ENCODE measurements around the gene RASSF6. TPM values are rescaled to one million over a fixed set of nuclear protein-coding genes. Genes with fewer than 3 reads are reported as not detected.

Gene RASSF6
- polyA plus RNA-seq, 1 of the 3 experiments (the other 2 are of a cell fraction): not detected

GRCh38 chr4:73538162-73538561 lies 82.1 kb downstream of the RASSF6 start:
- H3K27ac ChIP-seq (ENCODE audit: low read depth in 2 of 2, low read length in 1 of 2): no peak overlapping the region
- H2AFZ ChIP-seq (ENCODE audit: low read depth): no peak overlapping the region
- DNase-seq: no peak
- H3K27me3 ChIP-seq (ENCODE audit: insufficient read depth): peaks cover 15% of the 10 kb centered on the region
- H3K9me3 ChIP-seq: no peaks in the 10 kb centered on the region
- ChIA-PET CTCF (interaction anchor here (1.2 kb wide), 1 partner anchor 36 kb away, joined by 3 read pairs; no protein-coding TSS in a partner anchor), POLR2A (no interaction called here)
- no peak overlapping the region for H3K4me3 ChIP-seq (ENCODE audit: low read depth in 2 of 2, low read length in 1 of 2)
- no peak overlapping the region for H3K4me2 ChIP-seq
- no peak overlapping the region for H3K9ac ChIP-seq
- no peaks in the 10 kb centered on the region for H3K9me2 ChIP-seq
- 9% methylated on average over 2 of the region's 2 CpGs for WGBS (ENCODE audit: low lambda C conversion rate)
- no peaks in the 10 kb centered on the region for H4K20me1 ChIP-seq (ENCODE audit: insufficient read depth)
- no peak for TF ChIP-seq GATA2 (CRISPR knock-in tag; IDR thresholded peaks at IDR 0.05)
- no peaks in the 10 kb centered on the region for H3K4me1 ChIP-seq (ENCODE audit: control insufficient read depth in 1 of 2, insufficient read depth in 2 of 2, low read depth in 1 of 2, low read length in 1 of 2)
- no peaks in the 10 kb centered on the region for H3K79me2 ChIP-seq (ENCODE audit: insufficient read depth)
- no peaks in the 10 kb centered on the region for H3K36me3 ChIP-seq (replicated peaks in 1 of 2; ENCODE audit: control insufficient read depth in 1 of 2, insufficient read depth in 2 of 2, low read length in 1 of 2)
- no peaks in the 10 kb centered on the region for H3F3A ChIP-seq (replicated peaks; ENCODE audit: insufficient read depth)

- TF ChIP-seq, protein P1, sequence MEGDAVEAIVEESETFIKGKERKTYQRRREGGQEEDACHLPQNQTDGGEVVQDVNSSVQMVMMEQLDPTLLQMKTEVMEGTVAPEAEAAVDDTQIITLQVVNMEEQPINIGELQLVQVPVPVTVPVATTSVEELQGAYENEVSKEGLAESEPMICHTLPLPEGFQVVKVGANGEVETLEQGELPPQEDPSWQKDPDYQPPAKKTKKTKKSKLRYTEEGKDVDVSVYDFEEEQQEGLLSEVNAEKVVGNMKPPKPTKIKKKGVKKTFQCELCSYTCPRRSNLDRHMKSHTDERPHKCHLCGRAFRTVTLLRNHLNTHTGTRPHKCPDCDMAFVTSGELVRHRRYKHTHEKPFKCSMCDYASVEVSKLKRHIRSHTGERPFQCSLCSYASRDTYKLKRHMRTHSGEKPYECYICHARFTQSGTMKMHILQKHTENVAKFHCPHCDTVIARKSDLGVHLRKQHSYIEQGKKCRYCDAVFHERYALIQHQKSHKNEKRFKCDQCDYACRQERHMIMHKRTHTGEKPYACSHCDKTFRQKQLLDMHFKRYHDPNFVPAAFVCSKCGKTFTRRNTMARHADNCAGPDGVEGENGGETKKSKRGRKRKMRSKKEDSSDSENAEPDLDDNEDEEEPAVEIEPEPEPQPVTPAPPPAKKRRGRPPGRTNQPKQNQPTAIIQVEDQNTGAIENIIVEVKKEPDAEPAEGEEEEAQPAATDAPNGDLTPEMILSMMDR (IDR thresholded peaks at IDR 0.05): no peak
- no peaks in the 10 kb centered on the region for H3F3A ChIP-seq (replicated peaks; ENCODE audit: insufficient read depth)
- H3K79me2 ChIP-seq (ENCODE audit: insufficient read depth): no peaks in the 10 kb centered on the region
- DNase-seq: no peak
- ChIA-PET POLR2A (no interaction called here), CTCF (no interaction called here)
- 4% methylated on average over 2 of the region's 2 CpGs for WGBS (ENCODE audit: low lambda C conversion rate)
- no peaks in the 10 kb centered on the region for H4K20me1 ChIP-seq (ENCODE audit: insufficient read depth)
- H3K9ac ChIP-seq: no peak overlapping the region
- no peak overlapping the region for H2AFZ ChIP-seq (ENCODE audit: low read depth)
- no peaks in the 10 kb centered on the region for H3K36me3 ChIP-seq (replicated peaks in 1 of 2; ENCODE audit: control insufficient read depth in 1 of 2, insufficient read depth in 2 of 2, low read length in 1 of 2)
- no peaks in the 10 kb centered on the region for H3K9me3 ChIP-seq
- H3K4me1 ChIP-seq (ENCODE audit: control insufficient read depth in 1 of 2, insufficient read depth in 2 of 2, low read depth in 1 of 2, low read length in 1 of 2): no peaks in the 10 kb centered on the region
- no peaks in the 10 kb centered on the region for H3K9me2 ChIP-seq
- H3K27me3 ChIP-seq (ENCODE audit: insufficient read depth): peaks cover 8% of the 10 kb centered on the region
- H3K4me3 ChIP-seq (ENCODE audit: low read depth in 2 of 2, low read length in 1 of 2): no peak overlapping the region
- no peak overlapping the region for H3K27ac ChIP-seq (ENCODE audit: low read depth in 2 of 2, low read length in 1 of 2)
- no peak overlapping the region for H3K4me2 ChIP-seq
Observed at GRCh38 chr4:73533515-73534422, 86.5 kb downstream of the RASSF6 start.

DNA sequence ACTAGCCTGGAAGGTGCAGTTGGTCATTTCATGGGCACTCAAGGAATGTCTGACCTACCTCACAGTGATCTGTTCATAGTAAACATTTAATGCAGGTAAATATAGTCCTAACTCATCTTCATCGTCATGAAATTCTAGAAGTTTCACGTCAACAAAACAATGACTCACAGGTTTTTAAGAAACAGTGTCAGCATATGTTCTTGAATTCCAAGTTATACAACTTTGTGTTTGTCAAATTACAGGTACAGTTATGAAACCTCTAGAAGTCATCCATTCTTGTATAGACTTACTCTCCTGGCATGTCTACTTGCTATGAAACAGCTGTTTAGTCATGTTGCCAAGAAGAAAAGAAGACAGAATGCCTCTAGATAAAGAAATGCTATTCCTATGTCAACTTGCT lies 92.1 kb downstream of the RASSF6 start:
- no peaks in the 10 kb centered on the region for H3K4me1 ChIP-seq (ENCODE audit: control insufficient read depth in 1 of 2, insufficient read depth in 2 of 2, low read depth in 1 of 2, low read length in 1 of 2)
- H3F3A ChIP-seq (replicated peaks; ENCODE audit: insufficient read depth): no peaks in the 10 kb centered on the region
- peaks cover 6% of the 10 kb centered on the region; the same call in 1 of the 2 replicates for H3K27me3 ChIP-seq (ENCODE audit: insufficient read depth)
- H3K9ac ChIP-seq: no peak overlapping the region
- no peak for DNase-seq
- no peaks in the 10 kb centered on the region for H3K79me2 ChIP-seq (ENCODE audit: insufficient read depth)
- H3K9me2 ChIP-seq: no peaks in the 10 kb centered on the region
- H3K4me2 ChIP-seq: no peak overlapping the region
- H3K27ac ChIP-seq (ENCODE audit: low read depth in 2 of 2, low read length in 1 of 2): no peak overlapping the region
- H2AFZ ChIP-seq (ENCODE audit: low read depth): no peak overlapping the region
- ChIA-PET POLR2A (no interaction called here), CTCF (no interaction called here)
- no peaks in the 10 kb centered on the region for H3K36me3 ChIP-seq (replicated peaks in 1 of 2; ENCODE audit: control insufficient read depth in 1 of 2, insufficient read depth in 2 of 2, low read length in 1 of 2)
- H3K4me3 ChIP-seq (ENCODE audit: low read depth in 2 of 2, low read length in 1 of 2): no peak overlapping the region
- 3% methylated on average over 2 of the region's 2 CpGs for WGBS (ENCODE audit: low lambda C conversion rate)
- no peaks in the 10 kb centered on the region for H4K20me1 ChIP-seq (ENCODE audit: insufficient read depth)
- no peaks in the 10 kb centered on the region for H3K9me3 ChIP-seq
- TF ChIP-seq NFIC (IDR thresholded peaks at IDR 0.05; ENCODE audit: borderline replicate concordance) (no peak), JUND (IDR thresholded peaks at IDR 0.05) (no peak), RFX5 (IDR thresholded peaks at IDR 0.05; ENCODE audit: low read length) (no peak), ZBTB33 (IDR thresholded peaks at IDR 0.05; ENCODE audit: borderline replicate concordance, low read depth) (no peak), GABPA (IDR thresholded peaks at IDR 0.05; ENCODE audit: low read depth) (no peak)
- TF ChIP-seq, protein P1 (IDR thresholded peaks at IDR 0.05): no peak
- TF ChIP-seq, protein P2, sequence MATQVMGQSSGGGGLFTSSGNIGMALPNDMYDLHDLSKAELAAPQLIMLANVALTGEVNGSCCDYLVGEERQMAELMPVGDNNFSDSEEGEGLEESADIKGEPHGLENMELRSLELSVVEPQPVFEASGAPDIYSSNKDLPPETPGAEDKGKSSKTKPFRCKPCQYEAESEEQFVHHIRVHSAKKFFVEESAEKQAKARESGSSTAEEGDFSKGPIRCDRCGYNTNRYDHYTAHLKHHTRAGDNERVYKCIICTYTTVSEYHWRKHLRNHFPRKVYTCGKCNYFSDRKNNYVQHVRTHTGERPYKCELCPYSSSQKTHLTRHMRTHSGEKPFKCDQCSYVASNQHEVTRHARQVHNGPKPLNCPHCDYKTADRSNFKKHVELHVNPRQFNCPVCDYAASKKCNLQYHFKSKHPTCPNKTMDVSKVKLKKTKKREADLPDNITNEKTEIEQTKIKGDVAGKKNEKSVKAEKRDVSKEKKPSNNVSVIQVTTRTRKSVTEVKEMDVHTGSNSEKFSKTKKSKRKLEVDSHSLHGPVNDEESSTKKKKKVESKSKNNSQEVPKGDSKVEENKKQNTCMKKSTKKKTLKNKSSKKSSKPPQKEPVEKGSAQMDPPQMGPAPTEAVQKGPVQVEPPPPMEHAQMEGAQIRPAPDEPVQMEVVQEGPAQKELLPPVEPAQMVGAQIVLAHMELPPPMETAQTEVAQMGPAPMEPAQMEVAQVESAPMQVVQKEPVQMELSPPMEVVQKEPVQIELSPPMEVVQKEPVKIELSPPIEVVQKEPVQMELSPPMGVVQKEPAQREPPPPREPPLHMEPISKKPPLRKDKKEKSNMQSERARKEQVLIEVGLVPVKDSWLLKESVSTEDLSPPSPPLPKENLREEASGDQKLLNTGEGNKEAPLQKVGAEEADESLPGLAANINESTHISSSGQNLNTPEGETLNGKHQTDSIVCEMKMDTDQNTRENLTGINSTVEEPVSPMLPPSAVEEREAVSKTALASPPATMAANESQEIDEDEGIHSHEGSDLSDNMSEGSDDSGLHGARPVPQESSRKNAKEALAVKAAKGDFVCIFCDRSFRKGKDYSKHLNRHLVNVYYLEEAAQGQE (IDR thresholded peaks at IDR 0.05; ENCODE audit: low read depth, low read length): no peak
